Erythroblast (primary cell): ENCODE data around the gene AIFM2.
"Not testable (repeated sequence)": the region's sequence is repeated elsewhere in the genome, so short reads cannot be mapped to it uniquely, and the experiment has no call there.

ENCODE experiments used
- DNase-seq, 2 experiments: peaks; one replicate each; lab custom pipeline; 2025; lab: John Stamatoyannopoulos, UW
- GATA1 ChIP-seq: IDR thresholded peaks from 2 replicates; pipeline ENCODE4 v1.6.1; 2011; ENCODE audit warnings: low read depth, mild to moderate bottlenecking, control low read depth, low read length, moderate library complexity
- POLR2A ChIP-seq: IDR thresholded peaks from 2 replicates; pipeline ENCODE4 v1.6.1; 2011; ENCODE audit warnings: mild to moderate bottlenecking, low read length

The AIFM2 gene

DNA sequence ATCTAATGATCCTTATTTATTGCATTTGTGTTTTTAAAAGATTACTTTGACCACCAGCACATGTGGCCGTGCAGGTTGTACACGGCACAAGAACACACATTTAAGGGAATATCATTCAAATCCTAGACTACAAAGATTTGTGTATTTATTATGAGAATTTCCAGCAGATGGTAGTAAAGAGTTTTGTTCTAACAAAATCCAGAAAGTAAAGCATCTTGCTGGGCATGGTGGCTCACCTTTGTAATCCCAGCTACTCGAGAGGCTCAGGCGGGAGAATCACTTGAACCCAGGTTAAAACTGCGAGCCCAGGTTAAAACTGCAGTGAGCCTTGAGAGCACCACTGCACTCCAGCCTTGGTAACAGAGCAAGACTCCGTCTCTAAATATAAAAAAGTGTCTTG is 48.4 kb downstream of the AIFM2 start:
- TF ChIP-seq POLR2A = no peak
- TF ChIP-seq GATA1 = no peak

DNA sequence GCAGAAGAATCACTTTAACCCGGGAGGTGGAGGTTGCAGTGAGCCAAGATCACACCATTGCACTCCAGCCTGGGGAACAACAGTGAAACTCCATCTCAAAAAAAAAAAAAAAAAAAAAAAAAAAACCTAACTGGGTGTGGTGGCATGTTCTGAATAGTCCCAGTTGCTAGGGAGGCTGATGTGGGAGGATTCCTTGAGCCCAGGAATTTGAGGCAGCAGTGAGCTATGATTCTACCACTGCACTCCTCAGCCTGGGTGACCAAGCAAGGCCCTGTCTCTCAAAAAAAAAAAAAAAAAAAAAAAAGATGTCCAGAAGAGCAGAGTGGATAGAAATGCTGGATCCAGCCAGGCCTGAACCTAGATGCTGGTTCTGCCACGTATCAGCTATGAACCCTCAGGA is 51.8 kb downstream of the AIFM2 start:
- DNase-seq = not testable (repeated sequence)

More for the DNA sequence above, 48.4 kb downstream of the AIFM2 start:
- DNase-seq = no peak

DNA sequence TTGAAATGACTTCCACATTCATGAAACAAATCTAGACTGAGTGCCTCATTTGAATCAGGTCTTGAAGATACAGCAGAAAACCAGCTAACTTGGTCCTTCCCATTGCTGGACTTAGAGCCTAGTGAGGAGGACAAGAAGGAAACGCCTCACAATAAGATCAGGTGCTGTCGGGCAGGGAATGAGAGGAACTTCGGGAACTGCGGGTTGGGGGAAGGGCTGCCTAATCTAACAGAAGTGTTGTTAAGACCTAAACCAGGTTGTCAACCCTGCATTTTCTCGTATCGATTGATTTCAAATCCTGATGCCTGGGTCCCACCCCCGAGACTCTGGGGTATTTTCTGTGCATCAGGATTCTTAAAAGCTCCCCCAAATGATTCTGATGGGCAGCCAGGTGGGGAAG is 53.7 kb downstream of the AIFM2 start:
- no peak for TF ChIP-seq POLR2A
- no peak for DNase-seq

DNA sequence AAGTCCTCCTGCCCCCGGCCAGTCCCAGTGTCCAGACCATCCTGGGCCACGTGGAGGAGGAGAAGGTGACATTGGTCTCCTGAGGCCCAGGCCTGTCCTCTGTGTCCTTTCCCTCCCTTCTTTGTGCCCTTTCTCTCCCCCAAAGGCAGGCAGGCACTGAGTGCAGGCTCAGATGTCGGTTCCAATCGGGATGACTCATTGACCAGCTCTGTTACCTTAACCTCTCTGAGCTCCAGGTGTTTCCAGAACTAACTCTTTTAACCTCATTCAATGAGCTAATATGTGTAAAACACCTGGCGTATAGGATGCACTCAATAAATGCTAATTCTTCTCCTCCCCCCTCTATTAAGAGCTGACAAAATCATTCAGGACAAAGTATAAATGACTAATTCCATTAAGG is 54.3 kb downstream of the AIFM2 start:
- no peak for TF ChIP-seq POLR2A
- TF ChIP-seq GATA1 = no peak
- DNase-seq = no peak

DNA sequence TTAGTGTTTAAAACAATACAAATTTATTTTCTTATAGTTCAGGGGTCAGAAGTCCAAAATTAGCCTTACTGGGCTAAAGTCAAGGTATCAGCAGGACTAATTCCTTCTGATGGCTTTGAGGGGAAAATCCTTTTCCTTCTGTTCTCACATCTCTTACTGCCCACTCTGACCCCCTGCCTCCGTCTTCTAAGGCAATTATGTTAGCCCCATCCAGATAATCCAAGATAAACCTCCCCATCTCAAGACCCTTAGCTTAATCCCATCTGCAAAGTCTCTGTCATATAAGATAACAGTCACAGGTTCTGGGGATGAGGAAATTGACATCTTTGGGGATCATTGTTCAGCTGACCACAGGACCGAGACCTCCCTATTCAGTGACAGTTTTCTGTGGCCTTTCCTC is 57.7 kb downstream of the AIFM2 start:
- no peak for DNase-seq
- TF ChIP-seq POLR2A (no peak), GATA1 (no peak)

DNA sequence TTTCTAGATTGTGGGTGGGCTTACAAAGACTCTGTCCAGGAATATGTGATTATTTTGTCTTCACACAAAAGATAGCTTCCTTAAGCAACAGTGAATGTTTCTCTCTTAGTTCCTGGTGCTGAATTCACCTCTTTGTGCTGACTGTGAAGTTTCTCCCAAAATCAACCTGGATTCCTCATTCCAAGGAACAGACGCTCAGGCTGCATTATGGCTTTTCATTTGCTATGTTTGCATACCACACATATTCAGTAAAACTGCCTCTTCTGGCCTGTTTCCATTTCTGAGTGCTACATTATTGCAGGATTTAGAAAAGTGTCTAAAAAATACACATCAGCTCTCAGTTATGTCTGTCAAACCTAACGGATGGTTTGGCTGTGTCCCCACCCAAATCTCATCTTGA is 58.5 kb downstream of the AIFM2 start:
- TF ChIP-seq GATA1 (no peak), POLR2A (no peak)
- no peak for DNase-seq

DNA sequence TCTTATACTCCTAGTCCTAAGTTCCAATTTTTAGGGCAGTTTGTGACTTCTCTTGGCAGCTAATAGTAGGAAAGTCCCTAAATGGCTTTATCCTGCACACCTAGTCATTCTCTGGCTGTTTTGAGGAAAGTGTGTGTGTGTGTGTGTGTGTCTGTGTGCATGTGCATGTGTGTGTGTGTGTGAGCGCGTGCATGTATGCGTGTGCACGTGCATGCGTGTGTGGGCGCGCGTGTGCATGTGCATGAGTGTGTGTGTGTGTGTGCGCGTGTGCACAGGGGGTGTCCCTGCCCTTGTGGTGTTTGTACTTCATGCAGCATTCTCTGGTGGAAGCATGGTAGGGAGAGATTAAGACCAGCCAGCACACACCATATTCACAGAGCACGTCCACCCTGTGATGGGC is 61.8 kb downstream of the AIFM2 start:
- TF ChIP-seq GATA1 (no peak), POLR2A (no peak)
- no peak for DNase-seq

DNA sequence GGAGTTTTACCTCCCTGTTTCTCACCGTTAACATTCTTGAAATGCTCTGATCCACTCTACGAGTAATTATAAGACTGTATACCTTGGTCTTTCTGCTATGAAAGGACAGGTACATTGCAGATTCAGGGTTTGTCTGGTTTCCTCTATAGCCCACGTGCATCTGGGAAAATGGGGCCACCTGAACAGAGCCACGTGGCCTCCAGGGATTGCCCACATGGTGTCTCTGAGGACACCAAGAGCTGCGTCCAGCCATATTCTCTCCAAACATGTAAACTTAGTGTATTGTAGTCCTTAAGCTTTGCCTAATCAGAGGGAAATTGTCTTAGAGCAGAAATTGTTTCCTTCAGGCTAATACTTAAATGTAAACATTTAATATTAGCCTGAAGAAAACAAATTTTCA is 63.3 kb downstream of the AIFM2 start:
- DNase-seq = no peak
- TF ChIP-seq POLR2A (no peak), GATA1 (no peak)

DNA sequence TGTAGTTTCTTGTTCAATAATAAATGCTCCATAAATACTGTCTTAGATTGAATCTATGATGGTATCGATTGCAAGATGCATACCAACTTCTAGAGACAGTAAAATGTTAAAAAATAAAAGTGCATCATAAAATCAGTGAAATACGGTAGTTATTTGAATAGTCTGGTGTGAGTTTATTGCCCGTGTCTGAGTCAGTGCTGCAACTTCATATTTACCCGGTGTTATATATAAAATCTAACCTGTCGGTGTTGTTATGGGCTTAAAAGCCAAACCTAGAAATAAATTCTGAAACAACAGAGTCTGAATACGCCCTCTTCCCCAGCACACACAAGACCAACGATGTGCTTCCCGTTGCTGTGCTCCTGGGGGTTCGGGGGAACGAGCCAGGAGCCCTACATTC is 63.7 kb downstream of the AIFM2 start:
- TF ChIP-seq POLR2A (no peak), GATA1 (no peak)
- no peak for DNase-seq

DNA sequence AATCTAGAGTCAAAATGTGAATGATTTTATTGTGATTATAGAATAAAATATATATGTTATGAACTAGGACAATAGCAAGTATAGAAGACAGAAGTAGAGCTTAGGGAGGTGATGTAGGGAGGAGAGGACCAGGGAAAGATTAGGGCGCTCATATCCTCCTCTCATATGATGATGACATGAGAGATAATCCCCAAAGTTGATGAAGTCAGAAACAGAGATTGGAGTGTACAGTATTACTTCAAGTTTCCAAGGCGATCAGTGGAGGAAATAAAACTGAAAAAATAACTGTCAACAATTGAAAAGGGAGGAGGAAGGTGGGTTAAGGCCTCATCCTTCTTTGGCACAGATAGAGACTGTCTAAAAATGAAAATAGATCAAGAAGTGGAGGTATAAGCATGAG is 65.0 kb downstream of the AIFM2 start:
- no peak for DNase-seq
- no peak for TF ChIP-seq POLR2A
- TF ChIP-seq GATA1 = no peak

DNA sequence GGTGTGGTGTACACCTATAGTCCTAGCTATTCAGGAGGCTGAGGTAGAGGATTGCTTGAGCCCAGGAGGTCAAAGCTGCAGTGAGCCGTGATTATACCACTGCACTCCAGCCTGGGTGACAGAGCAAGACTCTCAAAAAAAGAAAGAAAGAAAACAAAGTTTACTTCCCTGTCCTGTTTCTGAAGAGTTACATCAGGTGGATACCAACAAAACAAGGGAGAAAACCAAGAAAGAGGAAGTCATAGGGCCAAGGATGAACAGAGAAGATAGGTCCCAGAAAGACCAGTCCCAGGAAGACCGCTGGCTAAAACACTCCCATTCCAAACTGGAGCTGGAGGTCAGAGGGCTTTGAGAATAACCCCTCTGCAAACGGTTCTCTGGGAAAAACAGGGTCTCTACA is 66.4 kb downstream of the AIFM2 start:
- DNase-seq = no peak
- no peak for TF ChIP-seq GATA1
- no peak for TF ChIP-seq POLR2A

DNA sequence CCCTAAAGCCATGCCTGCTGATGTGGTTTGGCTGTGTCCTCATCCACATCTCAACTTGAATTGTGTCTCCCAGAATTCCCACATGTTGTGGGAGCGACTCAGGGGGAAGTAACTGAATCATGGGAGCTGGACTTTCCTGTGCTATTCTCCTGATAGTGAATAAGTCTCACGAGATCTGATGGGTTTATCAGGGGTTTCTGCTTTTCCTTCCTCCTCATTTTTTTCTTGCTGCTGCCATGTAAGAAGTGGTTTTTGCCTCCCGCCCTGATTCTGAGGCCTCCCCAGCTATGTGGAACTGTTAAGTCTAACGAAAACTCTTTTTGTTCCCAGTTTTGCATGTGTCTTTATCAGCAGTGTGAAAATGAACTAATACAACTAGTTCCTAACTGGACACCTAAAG is 68.1 kb downstream of the AIFM2 start:
- TF ChIP-seq GATA1 (no peak), POLR2A (no peak)
- DNase-seq = no peak

DNA sequence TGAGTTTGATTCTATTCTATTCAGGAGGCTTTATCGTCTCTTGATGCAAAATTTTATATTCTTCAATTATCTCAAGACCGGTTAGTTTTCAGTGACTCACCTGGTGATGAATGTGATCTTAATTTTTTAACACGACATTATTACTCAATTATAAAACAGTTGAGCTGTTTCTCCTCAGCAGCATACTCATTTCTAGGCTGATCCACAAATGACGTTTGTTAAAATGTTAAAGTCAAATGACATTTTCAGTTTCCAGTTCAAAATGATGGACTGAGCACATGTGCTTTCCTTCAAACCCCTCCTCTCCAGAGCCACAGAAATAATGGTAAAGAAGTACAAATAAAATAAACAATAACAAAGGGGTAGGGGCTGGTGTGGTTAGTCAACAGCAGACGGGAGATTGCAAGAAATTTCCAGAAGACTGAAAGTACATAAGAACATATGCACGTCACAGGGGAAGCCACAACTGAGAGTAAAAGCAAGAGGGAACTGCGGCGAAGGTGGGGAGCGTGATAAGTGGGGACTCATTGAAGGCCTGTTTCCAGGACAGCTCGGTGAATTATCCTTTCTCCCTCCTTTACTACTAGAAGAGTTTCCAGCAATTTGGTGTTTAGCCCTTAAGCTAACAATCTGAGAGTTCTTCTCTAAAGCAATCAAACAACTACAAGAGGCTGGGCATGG is 69.1 kb downstream of the AIFM2 start:
- TF ChIP-seq GATA1 (no peak), POLR2A (no peak)
- DNase-seq = no peak
